ENCODE data around the gene NF2.
A peak's percentile ranks its signal among the peaks of the same experiment; 100 is the strongest.
"Not testable (repeated sequence)": the region's sequence is repeated elsewhere in the genome, so short reads cannot be mapped to it uniquely, and the experiment has no call there.

Gene NF2

GRCh38 chr22:29593923-29594322 lies 9.5 kb upstream of the NF2 start:
- no peak for DNase-seq (ENCODE audit: low read depth, low spot score)
- H3K4me3 ChIP-seq (ENCODE audit: low read length), result no peak overlapping the region

- not testable (repeated sequence) for DNase-seq (ENCODE audit: low read depth, low spot score); H3K4me3 ChIP-seq (ENCODE audit: low read length)
Observed at GRCh38 chr22:29594447-29594846, 9.0 kb upstream of the NF2 start.

- no peak for DNase-seq (ENCODE audit: low read depth, low spot score)
- H3K4me3 ChIP-seq (ENCODE audit: low read length), result no peak overlapping the region
Observed at GRCh38 chr22:29596408-29596807, 7.0 kb upstream of the NF2 start.

- DNase-seq (ENCODE audit: low read depth, low spot score); H3K4me3 ChIP-seq (ENCODE audit: low read length): not testable (repeated sequence)
Observed at GRCh38 chr22:29597871-29598683, 5.4 kb upstream of the NF2 start.

GRCh38 chr22:29598684-29599020 lies 4.8 kb upstream of the NF2 start:
- no peak overlapping the region for H3K4me3 ChIP-seq (ENCODE audit: low read length)
- no peak for DNase-seq (ENCODE audit: low read depth, low spot score)

GRCh38 chr22:29604076-29604360 lies 585 bp downstream of the NF2 start:
- no peak for DNase-seq (ENCODE audit: low read depth, low spot score)

GRCh38 chr22:29605527-29605850 lies 2.1 kb downstream of the NF2 start:
- no peak for DNase-seq (ENCODE audit: low read depth, low spot score)
- no peak overlapping the region for H3K4me3 ChIP-seq (ENCODE audit: low read length)

More at GRCh38 chr22:29604076-29604360, 585 bp downstream of the NF2 start:
- H3K4me3 ChIP-seq (ENCODE audit: low read length), result peak overlapping the region; percentile 71

- DNase-seq (ENCODE audit: low read depth, low spot score), result no peak
- H3K4me3 ChIP-seq (ENCODE audit: low read length), result no peak overlapping the region
Observed at GRCh38 chr22:29606320-29606719, 2.9 kb downstream of the NF2 start.

GRCh38 chr22:29607426-29607825 lies 4.0 kb downstream of the NF2 start:
- no peak for DNase-seq (ENCODE audit: low read depth, low spot score)
- no peak overlapping the region for H3K4me3 ChIP-seq (ENCODE audit: low read length)

GRCh38 chr22:29609139-29609538 lies 5.7 kb downstream of the NF2 start:
- H3K4me3 ChIP-seq (ENCODE audit: low read length), result no peak overlapping the region
- no peak for DNase-seq (ENCODE audit: low read depth, low spot score)

GRCh38 chr22:29610780-29611179 lies 7.3 kb downstream of the NF2 start:
- no peak overlapping the region for H3K4me3 ChIP-seq (ENCODE audit: low read length)
- DNase-seq (ENCODE audit: low read depth, low spot score), result no peak

- H3K4me3 ChIP-seq (ENCODE audit: low read length), result no peak overlapping the region
- DNase-seq (ENCODE audit: low read depth, low spot score), result no peak
Observed at GRCh38 chr22:29615705-29616327, 12.4 kb downstream of the NF2 start.

GRCh38 chr22:29617922-29618629 lies 14.6 kb downstream of the NF2 start:
- no peak overlapping the region for H3K4me3 ChIP-seq (ENCODE audit: low read length)
- DNase-seq (ENCODE audit: low read depth, low spot score), result no peak

GRCh38 chr22:29621761-29622526 lies 18.5 kb downstream of the NF2 start:
- no peak overlapping the region for H3K4me3 ChIP-seq (ENCODE audit: low read length)
- DNase-seq (ENCODE audit: low read depth, low spot score), result no peak

- H3K4me3 ChIP-seq (ENCODE audit: low read length), result no peak overlapping the region
Observed at GRCh38 chr22:29623059-29623458, 19.6 kb downstream of the NF2 start.

GRCh38 chr22:29623553-29624169 lies 20.2 kb downstream of the NF2 start:
- DNase-seq (ENCODE audit: low read depth, low spot score), result no peak
- no peak overlapping the region for H3K4me3 ChIP-seq (ENCODE audit: low read length)

More at GRCh38 chr22:29623059-29623458, 19.6 kb downstream of the NF2 start:
- DNase-seq (ENCODE audit: low read depth, low spot score), result no peak

- no peak overlapping the region for H3K4me3 ChIP-seq (ENCODE audit: low read length)
- peak; percentile 54 for DNase-seq (ENCODE audit: low read depth, low spot score)
Observed at GRCh38 chr22:29625090-29625825, 21.8 kb downstream of the NF2 start.

GRCh38 chr22:29626497-29627195 lies 23.2 kb downstream of the NF2 start:
- DNase-seq (ENCODE audit: low read depth, low spot score), result no peak
- no peak overlapping the region for H3K4me3 ChIP-seq (ENCODE audit: low read length)

Data from Jurkat, Clone E6-1 (cell line).